ENCODE measurements around the gene SLC15A1.

The SLC15A1 gene

GRCh38 chr13:98731925-98732324, 20.5 kb downstream of the SLC15A1 start:
- Histone ChIP-seq H4K8ac (ENCODE audit: low read depth, low read length) (no peak overlapping the region), H2AK5ac (ENCODE audit: low read length) (no peak overlapping the region), H3K79me2 (ENCODE audit: control insufficient read depth, insufficient read depth, low read length) (no peaks in the 10 kb centered on the region), H2BK120ac (ENCODE audit: low read depth, low read length) (no peak overlapping the region), H3K79me1 (ENCODE audit: low read length) (no peaks in the 10 kb centered on the region), H3K4ac (ENCODE audit: low read depth, low read length) (no peak overlapping the region), H3K18ac (ENCODE audit: low read length) (no peak overlapping the region), H4K5ac (ENCODE audit: low read length) (no peak overlapping the region), H3K36me3 (ENCODE audit: control insufficient read depth, insufficient read depth, low read length) (no peaks in the 10 kb centered on the region), H3K27ac (ENCODE audit: low read depth, low read length) (no peak overlapping the region), H3K23ac (ENCODE audit: low read length) (no peak overlapping the region), H2BK15ac (replicated peaks; ENCODE audit: low read depth) (no peak overlapping the region), H3K9ac (ENCODE audit: low read length) (no peak overlapping the region), H2BK5ac (ENCODE audit: low read length) (no peak overlapping the region), H3K4me1 (ENCODE audit: control insufficient read depth, low read depth, low read length) (no peaks in the 10 kb centered on the region), H3K27me3 (ENCODE audit: insufficient read depth, low read length, poor library complexity) (no peaks in the 10 kb centered on the region), H3K56ac (ENCODE audit: low read length) (no peak overlapping the region), H3K4me2 (ENCODE audit: low read length) (no peak overlapping the region), H3K4me3 (ENCODE audit: low read length) (no peak overlapping the region)
- DNase-seq, result no peak
- WGBS (ENCODE audit: extremely low coverage, insufficient coverage, low lambda C conversion rate), result no CpG with 5 or more reads among the region's 3 CpGs

GRCh38 chr13:98731038-98731437, 21.4 kb downstream of the SLC15A1 start:
- H3K4ac ChIP-seq (ENCODE audit: low read depth, low read length), result no peak overlapping the region
- no peak overlapping the region for H3K27ac ChIP-seq (ENCODE audit: low read depth, low read length)
- H3K56ac ChIP-seq (ENCODE audit: low read length), result no peak overlapping the region
- no peak overlapping the region for H3K18ac ChIP-seq (ENCODE audit: low read length)
- no peak for DNase-seq
- H2AK5ac ChIP-seq (ENCODE audit: low read length), result no peak overlapping the region
- no peak overlapping the region for H3K23ac ChIP-seq (ENCODE audit: low read length)
- no peak overlapping the region for H3K4me3 ChIP-seq (ENCODE audit: low read length)
- WGBS (ENCODE audit: extremely low coverage, insufficient coverage, low lambda C conversion rate), result no CpG with 5 or more reads among the region's 17 CpGs
- H4K5ac ChIP-seq (ENCODE audit: low read length), result no peak overlapping the region
- no peak overlapping the region for H4K8ac ChIP-seq (ENCODE audit: low read depth, low read length)
- H3K4me1 ChIP-seq (ENCODE audit: control insufficient read depth, low read depth, low read length), result no peaks in the 10 kb centered on the region
- no peak overlapping the region for H2BK15ac ChIP-seq (replicated peaks; ENCODE audit: low read depth)
- H2BK120ac ChIP-seq (ENCODE audit: low read depth, low read length), result no peak overlapping the region
- no peaks in the 10 kb centered on the region for H3K79me1 ChIP-seq (ENCODE audit: low read length)
- H2BK5ac ChIP-seq (ENCODE audit: low read length), result no peak overlapping the region
- no peak overlapping the region for H3K9ac ChIP-seq (ENCODE audit: low read length)
- H3K79me2 ChIP-seq (ENCODE audit: control insufficient read depth, insufficient read depth, low read length), result no peaks in the 10 kb centered on the region
- H3K27me3 ChIP-seq (ENCODE audit: insufficient read depth, low read length, poor library complexity), result no peaks in the 10 kb centered on the region
- H3K4me2 ChIP-seq (ENCODE audit: low read length), result no peak overlapping the region
- no peaks in the 10 kb centered on the region for H3K36me3 ChIP-seq (ENCODE audit: control insufficient read depth, insufficient read depth, low read length)

GRCh38 chr13:98730441-98730840, 22.0 kb downstream of the SLC15A1 start:
- Histone ChIP-seq H3K27ac (ENCODE audit: low read depth, low read length) (no peak overlapping the region), H3K18ac (ENCODE audit: low read length) (no peak overlapping the region), H3K27me3 (ENCODE audit: insufficient read depth, low read length, poor library complexity) (no peaks in the 10 kb centered on the region), H2BK15ac (replicated peaks; ENCODE audit: low read depth) (no peak overlapping the region), H3K79me2 (ENCODE audit: control insufficient read depth, insufficient read depth, low read length) (no peaks in the 10 kb centered on the region), H2BK5ac (ENCODE audit: low read length) (no peak overlapping the region), H4K8ac (ENCODE audit: low read depth, low read length) (no peak overlapping the region), H3K79me1 (ENCODE audit: low read length) (no peaks in the 10 kb centered on the region), H3K4me2 (ENCODE audit: low read length) (no peak overlapping the region), H3K23ac (ENCODE audit: low read length) (no peak overlapping the region), H2BK120ac (ENCODE audit: low read depth, low read length) (no peak overlapping the region), H3K4me3 (ENCODE audit: low read length) (no peak overlapping the region), H4K5ac (ENCODE audit: low read length) (no peak overlapping the region), H3K4ac (ENCODE audit: low read depth, low read length) (no peak overlapping the region), H3K36me3 (ENCODE audit: control insufficient read depth, insufficient read depth, low read length) (no peaks in the 10 kb centered on the region), H3K4me1 (ENCODE audit: control insufficient read depth, low read depth, low read length) (no peaks in the 10 kb centered on the region), H3K9ac (ENCODE audit: low read length) (no peak overlapping the region), H3K56ac (ENCODE audit: low read length) (no peak overlapping the region), H2AK5ac (ENCODE audit: low read length) (no peak overlapping the region)
- no peak for DNase-seq
- no CpG with 5 or more reads among the region's 23 CpGs for WGBS (ENCODE audit: extremely low coverage, insufficient coverage, low lambda C conversion rate)

- no peak overlapping the region for H3K56ac ChIP-seq (ENCODE audit: low read length)
- no CpG with 5 or more reads among the region's 8 CpGs for WGBS (ENCODE audit: extremely low coverage, insufficient coverage, low lambda C conversion rate)
- no peak overlapping the region for H3K4ac ChIP-seq (ENCODE audit: low read depth, low read length)
Observed at GRCh38 chr13:98729658-98730057, 22.8 kb downstream of the SLC15A1 start.

GRCh38 chr13:98722958-98723357, 29.5 kb downstream of the SLC15A1 start:
- Histone ChIP-seq H3K27me3 (ENCODE audit: insufficient read depth, low read length, poor library complexity) (no peaks in the 10 kb centered on the region), H3K56ac (ENCODE audit: low read length) (no peak overlapping the region), H2BK120ac (ENCODE audit: low read depth, low read length) (no peak overlapping the region), H3K36me3 (ENCODE audit: control insufficient read depth, insufficient read depth, low read length) (no peaks in the 10 kb centered on the region), H3K79me2 (ENCODE audit: control insufficient read depth, insufficient read depth, low read length) (no peaks in the 10 kb centered on the region), H2AK5ac (ENCODE audit: low read length) (no peak overlapping the region), H4K8ac (ENCODE audit: low read depth, low read length) (no peak overlapping the region), H3K23ac (ENCODE audit: low read length) (no peak overlapping the region), H3K4me1 (ENCODE audit: control insufficient read depth, low read depth, low read length) (no peaks in the 10 kb centered on the region), H2BK15ac (replicated peaks; ENCODE audit: low read depth) (no peak overlapping the region), H2BK5ac (ENCODE audit: low read length) (no peak overlapping the region), H4K5ac (ENCODE audit: low read length) (no peak overlapping the region), H3K79me1 (ENCODE audit: low read length) (no peaks in the 10 kb centered on the region), H3K27ac (ENCODE audit: low read depth, low read length) (no peak overlapping the region), H3K4me2 (ENCODE audit: low read length) (no peak overlapping the region), H3K4ac (ENCODE audit: low read depth, low read length) (no peak overlapping the region), H3K4me3 (ENCODE audit: low read length) (no peak overlapping the region), H3K9ac (ENCODE audit: low read length) (no peak overlapping the region), H3K18ac (ENCODE audit: low read length) (no peak overlapping the region)
- no peak for DNase-seq
- no CpG with 5 or more reads among the region's 3 CpGs for WGBS (ENCODE audit: extremely low coverage, insufficient coverage, low lambda C conversion rate)

More at GRCh38 chr13:98729658-98730057, 22.8 kb downstream of the SLC15A1 start:
- Histone ChIP-seq H3K36me3 (ENCODE audit: control insufficient read depth, insufficient read depth, low read length) (no peaks in the 10 kb centered on the region), H3K79me2 (ENCODE audit: control insufficient read depth, insufficient read depth, low read length) (no peaks in the 10 kb centered on the region), H2BK5ac (ENCODE audit: low read length) (no peak overlapping the region), H4K5ac (ENCODE audit: low read length) (no peak overlapping the region), H4K8ac (ENCODE audit: low read depth, low read length) (no peak overlapping the region), H3K23ac (ENCODE audit: low read length) (no peak overlapping the region), H3K4me3 (ENCODE audit: low read length) (no peak overlapping the region), H3K27ac (ENCODE audit: low read depth, low read length) (no peak overlapping the region), H2AK5ac (ENCODE audit: low read length) (no peak overlapping the region), H3K79me1 (ENCODE audit: low read length) (no peaks in the 10 kb centered on the region), H2BK120ac (ENCODE audit: low read depth, low read length) (no peak overlapping the region), H3K27me3 (ENCODE audit: insufficient read depth, low read length, poor library complexity) (no peaks in the 10 kb centered on the region), H3K9ac (ENCODE audit: low read length) (no peak overlapping the region), H3K4me1 (ENCODE audit: control insufficient read depth, low read depth, low read length) (no peaks in the 10 kb centered on the region), H3K18ac (ENCODE audit: low read length) (no peak overlapping the region), H2BK15ac (replicated peaks; ENCODE audit: low read depth) (no peak overlapping the region), H3K4me2 (ENCODE audit: low read length) (no peak overlapping the region)
- DNase-seq, result no peak

GRCh38 chr13:98721825-98722510, 30.5 kb downstream of the SLC15A1 start:
- no peak overlapping the region for H2BK15ac ChIP-seq (replicated peaks; ENCODE audit: low read depth)

More at GRCh38 chr13:98721825-98722510, 30.5 kb downstream of the SLC15A1 start:
- no peak overlapping the region for H3K27ac ChIP-seq (ENCODE audit: low read depth, low read length)
- no peak overlapping the region for H2BK5ac ChIP-seq (ENCODE audit: low read length)
- no peak overlapping the region for H3K4me3 ChIP-seq (ENCODE audit: low read length)
- H3K4ac ChIP-seq (ENCODE audit: low read depth, low read length), result no peak overlapping the region
- no peak overlapping the region for H4K5ac ChIP-seq (ENCODE audit: low read length)
- H3K18ac ChIP-seq (ENCODE audit: low read length), result no peak overlapping the region
- no peaks in the 10 kb centered on the region for H3K27me3 ChIP-seq (ENCODE audit: insufficient read depth, low read length, poor library complexity)
- H4K8ac ChIP-seq (ENCODE audit: low read depth, low read length), result no peak overlapping the region
- H3K4me1 ChIP-seq (ENCODE audit: control insufficient read depth, low read depth, low read length), result no peaks in the 10 kb centered on the region
- H3K4me2 ChIP-seq (ENCODE audit: low read length), result no peak overlapping the region
- H3K56ac ChIP-seq (ENCODE audit: low read length), result no peak overlapping the region
- H3K79me1 ChIP-seq (ENCODE audit: low read length), result no peaks in the 10 kb centered on the region
- no peak overlapping the region for H3K23ac ChIP-seq (ENCODE audit: low read length)
- WGBS (ENCODE audit: extremely low coverage, insufficient coverage, low lambda C conversion rate), result no CpG with 5 or more reads among the region's 11 CpGs
- no peak overlapping the region for H3K9ac ChIP-seq (ENCODE audit: low read length)
- H2BK120ac ChIP-seq (ENCODE audit: low read depth, low read length), result no peak overlapping the region
- no peaks in the 10 kb centered on the region for H3K79me2 ChIP-seq (ENCODE audit: control insufficient read depth, insufficient read depth, low read length)
- no peak for DNase-seq
- no peaks in the 10 kb centered on the region for H3K36me3 ChIP-seq (ENCODE audit: control insufficient read depth, insufficient read depth, low read length)
- H2AK5ac ChIP-seq (ENCODE audit: low read length), result no peak overlapping the region
